Left renal pelvis (tissue), 4 donors: Measurements from ENCODE around the gene PLCXD1. TPM values are rescaled to one million over a fixed set of nuclear protein-coding genes. Genes with fewer than 3 reads are reported as not detected.
"Not testable (repeated sequence)": the region's sequence is repeated elsewhere in the genome, so short reads cannot be mapped to it uniquely, and the experiment has no call there.

Experiments used
- DNase-seq, 4 donors: peaks; one replicate each; pipeline ENCODE4 v3.0.0-alpha.2; 2013; ENCODE audit warnings: low read depth in 4 of 4, low spot score in 3 of 4
- polyA plus RNA-seq, 4 donors: library from polyadenylated mRNA; unstranded; fragments of 120-200 nt; gene quantifications; one replicate each; pipeline ENCODE4 v1.2.1, GENCODE V29; 2013; ENCODE audit not compliant: insufficient read length in 4 of 4

Gene PLCXD1
- 10 to 100 TPM; 20.7 to 35.9 (median 22.6) TPM for polyA plus RNA-seq

DNA sequence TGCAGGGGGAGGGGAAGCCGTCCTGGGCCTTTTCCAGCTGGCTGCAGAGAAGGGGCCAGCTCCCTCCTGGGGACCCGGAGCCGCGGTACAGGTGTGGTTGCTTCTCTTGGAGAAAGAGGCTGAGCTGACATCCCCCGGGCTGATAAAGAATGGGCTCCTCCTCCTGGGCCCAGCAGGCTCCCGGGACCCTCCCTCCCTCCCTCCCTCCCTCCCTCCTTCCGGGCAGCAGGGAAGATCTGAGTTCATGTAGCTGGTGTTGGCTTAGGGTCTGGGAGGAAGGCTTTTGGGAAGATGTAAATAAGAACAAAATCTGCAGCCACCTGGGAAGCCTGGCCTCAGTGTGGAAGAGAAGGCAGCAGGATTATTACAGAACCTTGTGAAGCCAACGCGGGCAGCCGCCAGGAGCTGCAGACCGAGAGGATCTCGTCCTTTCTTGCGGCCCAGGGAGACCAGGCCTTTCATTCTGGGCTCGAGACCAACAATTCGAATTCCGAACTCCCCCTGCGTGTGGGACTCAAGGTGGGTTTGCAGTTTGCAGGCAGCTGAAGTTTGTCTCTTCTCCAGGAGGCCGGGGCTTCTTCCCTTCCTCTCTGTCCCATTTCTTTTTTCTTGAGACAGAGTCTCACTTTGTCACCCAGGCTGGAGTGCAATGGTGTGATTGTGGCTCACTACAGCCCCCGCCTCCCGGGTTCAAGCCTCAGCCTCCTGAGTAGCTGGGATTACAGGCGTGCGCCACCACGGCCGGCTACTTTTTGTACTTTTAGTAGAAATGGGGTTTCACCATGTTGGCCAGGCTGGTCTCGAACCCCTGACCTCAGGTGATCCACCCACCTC, at the start of gene PLCXD1:
PLCXD1 (plus strand) TSS at position 216 of the 834 bp plus-strand sequence. CDS start 2,807 bp downstream, outside the sequence.
- peak in 1 of 4 donors; percentile 66 for DNase-seq

DNA sequence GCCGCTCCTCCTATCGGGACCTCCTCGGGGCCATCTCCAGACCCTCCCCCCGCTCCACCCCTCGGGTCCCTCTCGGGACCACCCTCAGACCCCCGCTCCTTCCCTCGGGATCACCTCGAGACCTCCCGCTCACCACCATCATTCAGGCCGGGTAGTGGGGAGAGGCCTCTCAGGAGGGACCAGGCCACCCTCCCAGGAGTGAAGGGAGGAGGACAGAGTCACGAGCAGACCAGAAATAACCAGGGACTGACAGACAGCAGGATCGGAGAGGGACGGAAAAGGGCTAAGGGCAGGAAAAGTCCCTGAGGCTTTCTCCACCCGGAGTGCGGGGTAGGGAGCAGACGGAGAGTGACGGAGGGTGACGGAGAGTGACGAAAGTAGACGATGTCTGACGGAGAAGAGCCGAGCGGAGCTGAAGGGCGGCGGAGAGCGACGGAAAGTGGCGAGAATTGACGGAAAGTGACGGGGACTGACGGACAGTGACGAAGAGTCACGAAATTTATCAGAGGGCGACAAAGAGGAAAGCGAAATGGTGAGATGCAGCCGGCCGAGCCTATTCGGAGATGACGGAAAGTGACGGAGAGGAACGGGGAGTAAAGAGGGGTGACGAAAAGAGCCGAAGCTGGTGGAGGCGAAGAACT, 49.4 kb upstream of the PLCXD1 start:
- not testable (repeated sequence) for DNase-seq

DNA sequence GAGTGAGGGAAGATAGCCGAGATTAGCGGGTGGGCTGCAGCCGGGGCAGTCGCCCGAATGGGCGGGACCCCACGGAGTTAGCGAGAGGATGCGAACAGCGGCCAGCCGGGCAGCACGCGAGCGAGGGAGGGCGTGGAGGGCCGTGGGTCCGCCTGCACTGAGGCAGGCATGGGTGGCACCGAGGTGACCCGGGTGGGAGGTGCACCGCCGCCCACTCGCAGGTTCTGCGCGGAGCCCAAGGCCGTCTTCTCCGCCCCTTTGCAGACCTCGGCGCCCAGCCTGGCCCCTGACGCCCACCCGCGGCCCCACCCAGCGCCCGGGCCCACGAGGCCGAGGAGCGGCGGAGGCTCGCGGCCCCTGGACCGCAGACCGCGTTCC, 48.9 kb upstream of the PLCXD1 start:
- not testable (repeated sequence) for DNase-seq

DNA sequence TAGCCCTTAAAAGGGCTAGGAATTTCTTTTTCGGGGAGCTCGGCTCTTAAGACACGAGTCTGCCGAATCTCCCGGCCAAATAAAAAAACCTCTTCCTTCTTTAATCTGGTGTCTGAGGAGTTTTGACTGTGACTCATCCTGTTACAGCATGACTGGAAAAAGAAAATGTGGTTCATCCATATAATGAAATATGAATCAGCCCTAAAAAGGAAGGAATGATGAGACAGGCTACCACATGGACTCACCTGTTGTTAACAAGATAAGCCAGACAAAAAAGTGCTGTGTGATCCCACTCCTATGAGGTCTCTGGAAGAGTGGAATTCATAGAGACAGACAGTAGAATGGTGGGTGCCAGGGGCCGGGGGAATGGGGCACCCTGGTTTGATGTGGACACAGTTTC, 45.0 kb upstream of the PLCXD1 start:
- not testable (repeated sequence) for DNase-seq

- DNase-seq, result no peak
Observed at GRCh38 chrX:250965-251364, 30.2 kb upstream of the PLCXD1 start.

GRCh38 chrX:251396-252243, 29.6 kb upstream of the PLCXD1 start:
- not testable (repeated sequence) for DNase-seq

DNA sequence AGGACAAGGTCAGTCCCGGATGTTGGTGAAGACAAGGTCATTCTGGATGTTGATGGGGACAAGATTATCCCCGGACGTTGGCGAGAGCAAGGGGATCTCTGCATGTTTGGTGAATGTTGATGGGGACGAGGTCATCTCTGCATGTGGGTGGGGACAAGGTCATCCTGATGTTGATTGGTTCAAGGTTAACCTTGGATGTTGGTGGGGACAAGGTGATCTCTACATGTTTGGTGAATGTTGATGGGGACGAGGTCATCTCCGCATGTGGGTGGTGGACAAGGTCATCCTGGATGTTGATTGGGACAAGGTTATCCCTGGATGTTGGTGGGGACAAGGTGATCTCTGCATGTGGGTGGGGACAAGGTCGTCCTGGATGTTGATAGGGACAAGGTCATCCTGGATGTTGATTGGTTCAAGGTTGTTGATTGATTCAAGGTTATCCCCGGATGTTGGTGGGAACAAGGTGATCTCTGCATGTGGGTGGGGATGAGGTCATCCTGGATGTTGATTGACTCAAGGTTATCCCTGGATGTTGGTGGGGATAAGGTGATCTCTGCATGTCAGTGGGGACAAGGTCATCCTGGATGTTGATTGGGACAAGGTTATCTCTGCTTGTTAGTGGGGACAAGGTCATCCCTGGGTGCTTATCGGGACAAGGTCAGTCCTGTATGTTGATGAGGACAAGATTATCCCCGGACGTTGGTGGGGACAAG, 28.8 kb upstream of the PLCXD1 start:
- DNase-seq, result no peak

- no peak for DNase-seq
Observed at GRCh38 chrX:252957-253291, 28.3 kb upstream of the PLCXD1 start.

- DNase-seq, result no peak
Observed at GRCh38 chrX:253451-254297, 27.5 kb upstream of the PLCXD1 start.

DNA sequence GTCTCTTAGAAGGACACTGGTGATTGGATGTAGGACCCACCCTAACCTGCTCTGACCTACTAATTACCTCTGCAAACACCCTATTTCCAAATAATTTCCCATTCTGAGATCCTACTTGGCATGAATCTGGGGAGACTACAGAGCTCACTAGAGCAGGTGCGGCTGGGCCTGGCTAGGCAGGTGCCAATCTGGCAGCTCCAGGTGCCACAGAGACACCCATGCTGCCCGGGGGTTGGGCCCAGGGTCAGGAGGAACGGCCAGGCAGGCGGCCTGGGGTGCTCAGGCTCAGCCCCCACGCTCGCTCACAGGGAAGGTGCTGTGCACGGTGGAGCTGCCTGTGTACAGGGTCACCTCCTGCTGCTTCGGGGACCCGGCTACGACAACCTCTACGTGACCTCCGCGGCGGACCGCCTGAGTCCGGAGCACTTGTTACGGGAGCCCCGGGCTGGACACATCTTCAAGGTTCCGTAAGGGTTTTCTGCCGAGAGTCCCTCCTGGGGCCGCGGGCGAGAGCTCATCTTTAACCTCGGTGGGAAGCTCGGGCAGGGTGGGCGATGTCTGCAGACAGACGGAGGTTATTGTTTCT, 26.5 kb upstream of the PLCXD1 start:
- DNase-seq, result no peak

DNA sequence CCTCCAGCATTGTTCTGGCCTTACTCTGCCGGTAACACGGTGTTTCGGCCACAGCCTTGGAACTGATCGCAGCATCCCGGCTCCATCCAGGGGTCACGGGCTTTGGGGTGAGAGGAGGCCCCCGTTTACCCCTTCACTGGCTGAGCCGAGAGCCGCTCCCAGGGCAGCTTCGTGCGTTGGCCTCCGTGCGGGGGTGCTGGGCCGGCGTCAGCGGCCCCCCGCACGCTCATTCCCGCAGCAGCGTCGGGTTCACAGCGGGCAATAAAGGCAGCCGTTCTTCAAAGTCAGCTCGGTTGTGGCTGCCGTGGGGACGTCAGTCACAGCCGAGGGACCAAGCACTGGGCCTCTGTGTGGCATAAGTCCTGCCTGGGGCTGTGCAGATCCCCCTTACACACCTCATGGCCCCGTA, 25.3 kb upstream of the PLCXD1 start:
- no peak for DNase-seq

DNA sequence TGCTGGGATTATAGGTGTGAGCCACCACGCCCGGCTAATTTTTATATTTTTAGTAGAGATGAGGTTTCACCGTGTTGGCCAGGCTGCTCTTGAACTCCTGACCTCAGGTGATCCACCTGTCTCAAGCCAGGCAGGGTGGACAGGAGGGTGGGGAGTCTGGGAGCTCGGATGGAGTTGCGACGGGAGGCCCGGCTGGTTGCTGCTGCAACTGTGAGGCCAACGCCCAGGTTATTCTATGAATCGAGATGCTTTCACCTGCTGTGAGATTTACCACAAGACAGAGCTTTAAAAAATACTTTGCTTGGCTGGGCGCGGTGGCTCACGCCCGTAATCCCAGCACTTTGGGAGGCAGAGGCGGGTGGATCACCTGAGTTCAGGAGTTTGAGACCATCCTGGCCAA, 24.1 kb upstream of the PLCXD1 start:
- not testable (repeated sequence) for DNase-seq

GRCh38 chrX:257681-258289, 23.4 kb upstream of the PLCXD1 start:
- DNase-seq, result no peak

DNA sequence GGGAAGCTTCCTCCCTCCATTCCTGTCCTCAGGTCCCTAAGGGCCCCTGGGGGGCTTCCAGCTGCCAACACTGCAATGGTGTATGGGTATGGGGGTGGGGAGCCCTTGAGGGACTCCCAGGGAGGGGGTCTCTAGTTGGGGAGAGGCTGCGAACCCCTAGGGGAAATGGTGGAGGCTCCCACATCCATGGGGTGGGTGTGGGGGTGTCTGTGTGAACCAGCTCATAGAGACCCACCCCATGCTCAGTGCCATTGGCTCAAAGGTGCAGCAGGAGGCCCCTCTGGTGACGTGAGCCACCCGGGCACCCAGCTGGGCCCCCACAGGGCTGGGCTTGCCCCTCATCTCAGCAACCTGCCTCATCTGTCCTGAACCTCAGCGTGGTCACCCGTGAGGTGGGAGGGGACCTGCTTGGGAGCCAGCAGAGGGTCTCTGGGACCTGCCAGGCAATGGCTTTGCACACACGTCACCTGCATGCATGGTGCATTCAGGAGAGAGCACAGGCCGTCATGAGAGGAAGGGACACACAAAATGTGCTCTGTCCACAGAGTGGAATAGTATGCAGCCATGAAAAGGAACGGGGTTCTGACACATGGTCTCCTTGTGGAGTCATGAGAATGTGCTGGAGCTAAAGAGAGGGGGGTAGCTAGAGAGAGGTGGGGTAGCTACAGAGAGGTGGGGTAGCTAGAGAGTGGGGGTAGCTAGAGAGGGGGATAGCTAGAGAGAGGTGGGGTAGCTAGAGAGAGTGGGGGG, 22.7 kb upstream of the PLCXD1 start:
- no peak for DNase-seq

- no peak for DNase-seq
Observed at GRCh38 chrX:259692-260355, 21.4 kb upstream of the PLCXD1 start.

DNA sequence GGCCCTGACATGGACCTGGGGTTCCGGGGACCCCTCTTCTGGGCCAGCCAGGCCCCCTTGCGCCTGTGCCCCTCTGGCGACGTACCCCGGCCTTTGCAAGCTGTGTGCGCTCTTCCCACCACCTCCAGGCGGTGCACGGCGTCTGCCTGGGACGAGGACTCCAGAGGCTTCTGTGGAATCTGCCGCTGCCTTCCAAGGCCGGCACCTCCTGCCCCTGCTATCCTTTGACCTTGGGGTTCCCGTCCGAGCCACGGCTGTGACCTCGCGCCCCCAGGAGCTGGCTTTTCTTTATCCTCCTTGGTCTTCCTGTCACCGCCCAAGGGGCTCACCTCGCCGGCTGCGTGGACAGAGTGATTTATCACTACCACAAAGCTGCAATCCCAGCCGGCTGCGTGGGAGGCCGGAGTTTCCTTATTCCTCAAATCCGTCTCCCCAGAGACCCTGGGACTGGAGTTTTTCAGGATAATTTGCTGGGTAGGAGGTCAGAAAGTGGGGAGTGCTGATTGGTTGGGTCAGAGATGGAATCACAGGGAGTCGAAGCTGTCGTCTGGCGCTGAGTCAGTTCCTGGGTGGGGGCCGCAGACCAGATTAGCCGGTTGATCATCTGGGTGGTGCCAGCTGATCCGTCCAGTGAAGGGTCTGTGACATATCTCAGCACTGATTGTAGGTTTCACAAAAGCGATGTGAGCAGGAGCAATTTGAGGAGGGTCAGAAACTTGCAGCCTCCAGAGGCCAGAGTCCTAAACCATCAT, 19.8 kb upstream of the PLCXD1 start:
- DNase-seq, result no peak

DNA sequence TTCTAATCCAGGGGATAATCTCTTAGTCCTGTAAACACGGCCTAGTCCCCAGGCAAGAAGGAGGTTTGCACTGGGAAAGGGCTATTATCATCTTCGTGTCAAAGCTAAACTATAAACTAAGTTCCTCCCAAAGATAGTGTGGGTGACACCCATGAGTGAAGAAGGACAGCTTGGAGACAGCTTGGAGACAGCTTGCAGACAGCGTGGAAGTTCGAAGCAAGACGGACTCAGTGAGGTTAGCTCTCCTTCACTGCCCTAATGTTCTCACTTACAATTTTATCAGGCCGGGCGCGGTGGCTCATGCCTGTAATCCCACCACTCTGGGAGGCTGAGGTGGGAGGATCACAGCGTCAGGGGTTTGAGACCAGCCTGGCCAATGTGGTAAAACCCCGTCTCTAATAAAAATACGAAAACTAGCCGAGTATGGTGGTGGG, 19.2 kb upstream of the PLCXD1 start:
- DNase-seq, result no peak
